Adrenal gland (tissue), 12 donors: ENCODE results near the gene RBM39. TPM values are rescaled to one million over a fixed set of nuclear protein-coding genes. Genes with fewer than 3 reads are reported as not detected.
A peak's percentile ranks its signal among the peaks of the same experiment; 100 is the strongest.

Experiments used
- DNase-seq, 7 donors: peaks; one replicate each; pipeline ENCODE4 v3.0.0-alpha.2; 2019 to 2020
- H3K27ac ChIP-seq, 5 donors: fragments of 200-600 bp; sonication (generic) in 4 of 5; 1 replicate in 3 of 5; 2 replicates in 2 of 5; pipeline versions ENCODE4 v1.5.1 to v1.8.0; 2016 to 2020; ENCODE audit warnings: mild to moderate bottlenecking in 1 of 5
- H3K27me3 ChIP-seq: fragments of 200-600 bp; 2 replicates; pipeline ENCODE4 v1.8.0; 2021
- H3K36me3 ChIP-seq, 2 donors: fragments of 200-600 bp; replicated peaks in 1 of 2; 1 replicate in 1 of 2; 2 replicates in 1 of 2; pipeline versions ENCODE4 v1.5.1 to v1.8.0; 2018 to 2022
- H3K4me1 ChIP-seq, 2 donors: fragments of 200-600 bp; replicated peaks in 1 of 2; 1 replicate in 1 of 2; 2 replicates in 1 of 2; pipeline versions ENCODE4 v1.5.1 to v1.8.0; 2018 to 2021
- H3K4me3 ChIP-seq, 4 donors: fragments of 200-600 bp; sonication (generic) in 3 of 4; one replicate each; pipeline ENCODE4 v1.5.1; 2016 to 2018
- H3K9me3 ChIP-seq, 3 donors: fragments of 200-600 bp; sonication (generic) in 1 of 3; replicated peaks in 1 of 3; 1 replicate in 2 of 3; 2 replicates in 1 of 3; pipeline versions ENCODE4 v1.5.1 to v1.8.0; 2016 to 2021
- POLR2A ChIP-seq, 2 donors: fragments of 450-650 bp; IDR thresholded peaks; one replicate each; pipeline ENCODE4 v1.6.1; 2017; ENCODE audit warnings: antibody characterized with exemption in 2 of 2, mild to moderate bottlenecking in 2 of 2, moderate library complexity in 1 of 2
- WGBS, 4 donors: extraction: QIAGEN DNeasy Blood & Tissue Kit in 2 of 4; methylation state at CpG; one replicate each; pipeline versions ENCODE4 v1.1.5 to v1.1.7; 2013 to 2017; 5-methylcytosine and 5-hydroxymethylcytosine counted together
- intact Hi-C, 2 donors: fragments of 100-400 bp; cut with DNase I; formaldehyde crosslinking; loops; one replicate each; pipeline versions ENCODE4 v1.14.1 to v1.15.0; 2022 to 2023
- polyA plus RNA-seq, 3 donors: library from polyadenylated mRNA; stranded (reverse); fragments of 200-250 nt in 2 of 3; fragments of 350-450 nt in 1 of 3; fragmentation: Illumina TruSeq in 1 of 3; extraction: RNeasy Lipid Tissue Mini Kit (QIAGEN cat#74804) in 1 of 3; gene quantifications; one replicate each; pipeline ENCODE4 v1.2.3, GENCODE V29; 2013 to 2014
- total RNA-seq, 9 donors: library from RNA; depleted of rRNA in 4 of 9; stranded (reverse); fragments of >200 nt in 4 of 9; fragments of 120-200 nt in 1 of 9; fragmentation: NEBNext Ultra II Directional in 1 of 9; extraction: Animal tissue kit (Norgen Biotek cat#: 25700) in 1 of 9; gene quantifications; one replicate each; pipeline versions ENCODE4 v1.1.0 to v1.2.4, GENCODE V29; 2013 to 2023
- TF ChIP-seq, protein P1 (sequence below), 6 experiments: fragments of 450-650 bp in 4 of 6; fragments of 200-600 bp in 2 of 6; sonication (generic) in 1 of 6; IDR thresholded peaks; 1 replicate in 5 of 6; 2 replicates in 1 of 6; pipeline versions ENCODE4 v1.5.1 to v1.8.0; 2016 to 2021; ENCODE audit warnings: antibody characterized with exemption in 6 of 6, mild to moderate bottlenecking in 2 of 6, moderate library complexity in 1 of 6
- donor health status: healthy with polysubstance abuse.
- donor health status: Bipolar disorder and iron deficiency.
- donor health status: DM: yes; HTN: yes; CAD: no.
- donor health status: DM: no; HTN: no; CAD: no.
- donor health status: DM: no; HTN: no; CAD: no.
- donor health status: DM: yes; HTN: yes; CAD: no.

The RBM39 gene
- total and polyA plus RNA-seq, 12 donors, result 111 to 714 (median 267) TPM

DNA sequence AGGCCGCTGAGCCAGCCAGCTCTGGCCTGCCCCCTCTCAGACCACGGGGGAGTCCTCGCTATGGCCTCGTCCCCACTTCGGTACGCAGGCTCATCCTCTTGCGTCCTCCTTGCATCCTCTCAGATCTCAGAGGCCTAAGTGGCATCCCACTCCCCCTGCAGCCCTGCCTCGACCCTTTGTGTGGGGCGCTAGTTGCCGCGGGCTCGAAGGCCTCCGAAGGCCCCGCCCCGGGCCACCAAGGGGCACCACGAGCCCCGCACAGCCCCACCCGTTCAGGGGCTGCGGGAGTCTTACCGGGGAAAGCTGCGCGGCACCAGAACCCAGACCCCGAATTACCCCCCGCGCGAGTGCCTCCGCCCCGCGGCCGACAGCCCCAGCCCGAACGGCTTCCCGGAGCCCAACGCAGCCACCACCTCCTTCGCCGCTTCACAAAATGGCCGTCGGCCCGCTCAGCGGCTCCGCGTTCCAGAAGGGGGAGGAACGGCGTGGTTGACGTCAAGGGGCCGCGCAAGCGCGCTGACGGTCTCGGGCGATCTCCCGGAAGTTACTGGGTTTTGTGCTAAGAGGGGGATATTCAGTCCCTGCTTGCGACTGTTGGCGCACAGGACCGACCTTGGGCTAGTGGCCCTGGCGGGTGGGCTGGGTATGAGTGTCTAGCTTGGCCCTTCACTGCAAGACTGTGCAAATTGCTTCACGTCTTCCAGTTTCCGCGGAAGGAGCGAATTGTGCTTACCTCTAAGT is 77.4 kb downstream of the RBM39 start, which contains the start of the genes CPNE1 and RBM12:
Gene CPNE1, minus strand, starts transcription at position 435 of the 741 bp plus-strand sequence. CDS start 31,977 bp downstream, outside the sequence.
Gene RBM12, minus strand, starts transcription at position 435 of the 741 bp plus-strand sequence. CDS start 9,578 bp downstream, outside the sequence.
- WGBS, 4 donors, result 0% methylated on average over 9 to 61 of the region's 61 CpGs
- H3K36me3 ChIP-seq, result peaks cover 0 to 7% of the 10 kb centered on the region in 2 donors
- intact Hi-C loops, result loop anchor here in 1 of 2 donors (5.0 to 10.0 kb wide), 2 partner anchors 47 to 200 kb away; partner anchors contain the start of gene SPAG4
- peak; percentile 93 to 96 (median 94) for DNase-seq
- H3K27me3 ChIP-seq, result no peaks in the 10 kb centered on the region
- TF ChIP-seq POLR2A (IDR thresholded peaks at IDR 0.05), result peak; percentile 87 to 90
- TF ChIP-seq, protein P1, sequence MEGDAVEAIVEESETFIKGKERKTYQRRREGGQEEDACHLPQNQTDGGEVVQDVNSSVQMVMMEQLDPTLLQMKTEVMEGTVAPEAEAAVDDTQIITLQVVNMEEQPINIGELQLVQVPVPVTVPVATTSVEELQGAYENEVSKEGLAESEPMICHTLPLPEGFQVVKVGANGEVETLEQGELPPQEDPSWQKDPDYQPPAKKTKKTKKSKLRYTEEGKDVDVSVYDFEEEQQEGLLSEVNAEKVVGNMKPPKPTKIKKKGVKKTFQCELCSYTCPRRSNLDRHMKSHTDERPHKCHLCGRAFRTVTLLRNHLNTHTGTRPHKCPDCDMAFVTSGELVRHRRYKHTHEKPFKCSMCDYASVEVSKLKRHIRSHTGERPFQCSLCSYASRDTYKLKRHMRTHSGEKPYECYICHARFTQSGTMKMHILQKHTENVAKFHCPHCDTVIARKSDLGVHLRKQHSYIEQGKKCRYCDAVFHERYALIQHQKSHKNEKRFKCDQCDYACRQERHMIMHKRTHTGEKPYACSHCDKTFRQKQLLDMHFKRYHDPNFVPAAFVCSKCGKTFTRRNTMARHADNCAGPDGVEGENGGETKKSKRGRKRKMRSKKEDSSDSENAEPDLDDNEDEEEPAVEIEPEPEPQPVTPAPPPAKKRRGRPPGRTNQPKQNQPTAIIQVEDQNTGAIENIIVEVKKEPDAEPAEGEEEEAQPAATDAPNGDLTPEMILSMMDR (IDR thresholded peaks at IDR 0.05), result peak in 2 of 6 experiments; percentile 4 to 24
- peaks cover 12 to 37% of the 10 kb centered on the region in 2 donors for H3K4me1 ChIP-seq
- H3K27ac ChIP-seq, result peak within 1 kb of the TSS; percentile 92 to 99 (median 97)
- H3K4me3 ChIP-seq, result peak within 1 kb of the TSS; percentile 18 to 85 (median 70)
- H3K9me3 ChIP-seq, result no peaks in the 10 kb centered on the region

DNA sequence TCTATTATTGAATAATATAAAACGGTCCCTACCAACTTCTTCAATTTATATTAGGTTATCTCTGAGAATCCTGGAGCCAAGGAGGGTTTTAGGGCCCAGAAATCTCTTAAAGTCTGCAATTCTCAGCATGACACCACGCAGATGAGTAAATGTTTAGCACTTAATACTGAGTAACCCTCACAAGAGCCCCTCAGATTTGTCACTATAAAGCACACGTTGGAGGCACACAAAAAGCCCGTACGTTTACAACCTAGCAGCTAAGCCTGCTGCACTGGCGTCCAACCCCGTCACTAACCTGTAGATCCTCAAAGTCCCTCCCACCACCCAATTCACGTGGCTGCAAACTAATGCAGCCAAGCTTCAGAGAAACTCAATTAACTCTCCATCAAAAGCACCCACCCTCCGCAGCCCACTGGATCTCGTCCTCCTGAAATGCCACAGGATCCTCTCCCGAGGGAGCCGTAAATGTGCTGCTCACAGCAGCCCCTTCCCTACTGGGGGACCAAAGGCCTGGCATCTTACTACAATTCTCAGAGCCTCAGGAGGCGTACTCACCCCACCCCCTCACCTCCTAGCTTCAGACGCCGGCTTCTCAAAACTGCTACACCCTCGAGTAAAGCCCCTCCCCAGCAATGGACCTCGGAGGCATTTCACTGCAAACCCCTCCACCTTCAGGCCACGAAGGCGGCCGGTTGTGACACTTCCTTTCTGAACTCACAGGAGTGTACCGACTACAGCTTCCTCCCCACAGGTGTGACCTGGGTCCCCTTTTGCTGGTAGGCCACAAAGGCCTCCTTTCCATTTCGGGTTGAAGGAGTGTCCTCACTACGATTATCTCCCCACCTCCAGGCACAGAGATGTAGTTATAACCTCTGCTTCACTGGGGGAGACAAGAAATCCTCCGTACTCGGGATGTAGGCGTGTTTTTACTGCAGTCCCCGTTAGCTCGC is 78.3 kb downstream of the RBM39 start:
- Histone ChIP-seq H3K36me3 (no peaks in the 10 kb centered on the region), H3K4me1 (peaks cover 12 to 45% of the 10 kb centered on the region in 2 donors), H3K27ac (peak overlapping the region; percentile 92 to 99 (median 97)), H3K9me3 (no peaks in the 10 kb centered on the region), H3K4me3 (peak overlapping the region; percentile 18 to 85 (median 70)), H3K27me3 (no peaks in the 10 kb centered on the region)
- intact Hi-C loops, result loop anchor here in 1 of 2 donors (5.0 to 10.0 kb wide), 2 partner anchors 46 to 199 kb away; partner anchors contain the start of gene SPAG4
- TF ChIP-seq, protein P1 (IDR thresholded peaks at IDR 0.05), result no peak
- no peak for TF ChIP-seq POLR2A (IDR thresholded peaks at IDR 0.05)
- peak; percentile 33 to 70 (median 50) for DNase-seq
- WGBS, 4 donors, result 0 to 1% (median 0%) methylated on average over 13 to 28 of the region's 28 CpGs

DNA sequence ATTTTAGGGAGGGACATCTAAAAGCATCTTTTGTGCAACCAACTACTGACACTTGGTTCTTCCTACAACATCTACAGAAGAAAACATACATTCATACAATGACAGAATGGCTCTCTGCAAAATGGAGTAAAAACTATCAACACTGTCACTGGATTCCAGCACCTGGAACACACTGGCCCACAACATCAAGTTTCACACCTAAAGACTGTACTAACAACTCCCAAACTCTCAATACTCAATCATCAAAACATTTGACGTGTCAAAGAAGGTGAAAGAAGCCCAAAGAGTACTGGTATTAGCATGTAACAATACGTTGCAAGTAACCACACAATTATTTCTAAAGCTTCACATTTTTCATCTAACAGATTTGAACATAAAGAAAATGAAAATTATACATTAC is 79.5 kb downstream of the RBM39 start:
- Histone ChIP-seq H3K4me3 (peak overlapping the region in 1 of 4 donors; percentile 85), H3K9me3 (no peaks in the 10 kb centered on the region), H3K4me1 (peaks cover 12 to 55% of the 10 kb centered on the region in 2 donors), H3K27me3 (no peaks in the 10 kb centered on the region), H3K27ac (peak overlapping the region in 2 of 5 donors; percentile 36 to 98), H3K36me3 (no peaks in the 10 kb centered on the region)
- intact Hi-C loops, result loop anchor here in 1 of 2 donors (5.0 to 10.0 kb wide), 2 partner anchors 45 to 198 kb away; partner anchors contain the start of gene SPAG4
- DNase-seq, result no peak
- TF ChIP-seq, protein P1 (IDR thresholded peaks at IDR 0.05), result no peak
- no peak for TF ChIP-seq POLR2A (IDR thresholded peaks at IDR 0.05)
- WGBS, 4 donors, result 15 to 28% (median 19%) methylated on average over 2 of the region's 2 CpGs
